Transverse colon (tissue), 4 donors: ENCODE results near the gene C14orf119. TPM values are rescaled to one million over a fixed set of nuclear protein-coding genes. Genes with fewer than 3 reads are reported as not detected.

Experiments used
- DNase-seq: peaks from one replicate; pipeline ENCODE4 v3.0.0-alpha.2; 2019
- H3K27ac ChIP-seq, 4 donors: fragments of 200-600 bp; sonication (generic); 2 replicates each; pipeline ENCODE4 v1.5.1; 2016 to 2018; ENCODE audit warnings: inconsistent platforms in 4 of 4
- H3K27me3 ChIP-seq: fragments of 200-600 bp; sonication (generic); 2 replicates; pipeline ENCODE4 v1.5.1; 2017; ENCODE audit warnings: inconsistent platforms
- H3K36me3 ChIP-seq, 4 donors: fragments of 200-600 bp; sonication (generic); 2 replicates each; pipeline ENCODE4 v1.5.1; 2017 to 2019; ENCODE audit warnings: inconsistent platforms in 4 of 4
- H3K4me1 ChIP-seq, 4 donors: fragments of 200-600 bp; sonication (generic); 2 replicates each; pipeline ENCODE4 v1.5.1; 2017 to 2020; ENCODE audit warnings: inconsistent platforms in 4 of 4
- H3K4me3 ChIP-seq, 4 donors: fragments of 200-600 bp; sonication (generic); 1 replicate in 1 of 4; 2 replicates in 3 of 4; pipeline versions ENCODE4 v1.5.1 to v1.6.1; 2017 to 2019; ENCODE audit warnings: inconsistent platforms in 4 of 4
- H3K9me3 ChIP-seq, 2 donors: fragments of 200-600 bp; sonication (generic); 2 replicates each; pipeline ENCODE4 v1.5.1; 2017 to 2019; ENCODE audit warnings: inconsistent platforms in 2 of 2
- EP300 ChIP-seq: sonication (generic); formaldehyde crosslinking; IDR thresholded peaks from one replicate; pipeline ENCODE4 v1.6.1; 2017; ENCODE audit warnings: antibody characterized with exemption, low read depth
- POLR2A ChIP-seq: fragments of 450-650 bp; IDR thresholded peaks from one replicate; pipeline ENCODE4 v1.6.1; 2016; ENCODE audit warnings: antibody characterized with exemption, mild to moderate bottlenecking, moderate library complexity
- POLR2AphosphoS5 ChIP-seq, 3 donors: sonication (generic); formaldehyde crosslinking; IDR thresholded peaks; one replicate each; pipeline ENCODE4 v1.6.1; 2016; ENCODE audit warnings: antibody characterized with exemption in 3 of 3
- WGBS, 2 donors: methylation state at CpG; one replicate each; pipeline ENCODE4 v1.1.5; 2018; ENCODE audit warnings: low coverage in 1 of 2; 5-methylcytosine and 5-hydroxymethylcytosine counted together
- in situ Hi-C, 4 donors: fragments of 200-750 bp; cut with MboI; loops; one replicate each; pipeline versions ENCODE4 v1.15.0 to v1.15.1; 2017; ENCODE audit warnings: low sequenced_read_pairs in 3 of 4, low pct_ligation_motif_present in 1 of 4, low pct_unique_long_range_greater_than_20kb in 1 of 4
- intact Hi-C: fragments of 100-400 bp; cut with DNase I; formaldehyde crosslinking; loops from one replicate; pipeline ENCODE4 v1.15.1; 2023; ENCODE audit warnings: low total_unique reads
- total RNA-seq, 4 donors: library from RNA; depleted of rRNA; stranded (reverse); fragments of >200 nt; gene quantifications; one replicate each; pipeline ENCODE4 v1.1.0, GENCODE V29; 2016
- TF ChIP-seq, protein P1 (sequence below), 5 experiments: fragments of 200-600 bp in 3 of 5; fragments of 450-650 bp in 2 of 5; sonication (generic) in 3 of 5; IDR thresholded peaks; 1 replicate in 2 of 5; 2 replicates in 3 of 5; pipeline ENCODE4 v1.5.1; 2016 to 2017; ENCODE audit warnings: antibody characterized with exemption in 5 of 5, inconsistent platforms in 3 of 5, mild to moderate bottlenecking in 2 of 5, moderate library complexity in 1 of 5

The C14orf119 gene
- total RNA-seq, 4 donors from 2014 or later: 3.6 to 33.7 (median 32.0) TPM

DNA sequence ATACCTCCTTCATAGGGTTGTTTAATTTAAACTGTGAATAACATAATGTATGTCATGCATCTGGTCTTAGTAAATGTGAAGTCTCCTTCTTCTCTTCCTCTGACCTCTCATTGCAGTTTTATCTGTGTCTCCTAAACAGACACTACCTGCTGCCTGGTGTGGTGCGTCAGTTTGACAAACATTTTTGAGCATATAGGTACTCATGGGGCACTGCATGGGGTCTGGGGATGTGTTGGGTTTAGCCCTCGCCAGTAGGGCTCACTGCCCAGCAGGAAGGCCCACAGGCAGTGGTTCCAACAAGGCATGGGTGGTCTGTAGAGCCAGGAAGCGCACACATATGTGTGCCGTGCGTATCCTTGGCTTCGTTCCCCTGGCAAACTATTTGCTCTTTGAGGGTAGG lies 26.8 kb downstream of the C14orf119 start:
- DNase-seq: no peak
- 92 to 100% methylated on average over 1 to 6 of the region's 6 CpGs for WGBS, 2 donors
- Histone ChIP-seq H3K4me1 (peaks cover 0 to 20% (median 5%) of the 10 kb centered on the region in 4 donors), H3K27me3 (no peaks in the 10 kb centered on the region), H3K9me3 (no peaks in the 10 kb centered on the region), H3K36me3 (no peaks in the 10 kb centered on the region), H3K27ac (no peak overlapping the region), H3K4me3 (no peak overlapping the region)
- TF ChIP-seq POLR2AphosphoS5 (IDR thresholded peaks at IDR 0.05) (no peak), EP300 (no peak), POLR2A (no peak)
- TF ChIP-seq, protein P1, sequence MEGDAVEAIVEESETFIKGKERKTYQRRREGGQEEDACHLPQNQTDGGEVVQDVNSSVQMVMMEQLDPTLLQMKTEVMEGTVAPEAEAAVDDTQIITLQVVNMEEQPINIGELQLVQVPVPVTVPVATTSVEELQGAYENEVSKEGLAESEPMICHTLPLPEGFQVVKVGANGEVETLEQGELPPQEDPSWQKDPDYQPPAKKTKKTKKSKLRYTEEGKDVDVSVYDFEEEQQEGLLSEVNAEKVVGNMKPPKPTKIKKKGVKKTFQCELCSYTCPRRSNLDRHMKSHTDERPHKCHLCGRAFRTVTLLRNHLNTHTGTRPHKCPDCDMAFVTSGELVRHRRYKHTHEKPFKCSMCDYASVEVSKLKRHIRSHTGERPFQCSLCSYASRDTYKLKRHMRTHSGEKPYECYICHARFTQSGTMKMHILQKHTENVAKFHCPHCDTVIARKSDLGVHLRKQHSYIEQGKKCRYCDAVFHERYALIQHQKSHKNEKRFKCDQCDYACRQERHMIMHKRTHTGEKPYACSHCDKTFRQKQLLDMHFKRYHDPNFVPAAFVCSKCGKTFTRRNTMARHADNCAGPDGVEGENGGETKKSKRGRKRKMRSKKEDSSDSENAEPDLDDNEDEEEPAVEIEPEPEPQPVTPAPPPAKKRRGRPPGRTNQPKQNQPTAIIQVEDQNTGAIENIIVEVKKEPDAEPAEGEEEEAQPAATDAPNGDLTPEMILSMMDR (IDR thresholded peaks at IDR 0.05): no peak
- intact Hi-C loops: no loop called here
- in situ Hi-C loops: loop anchor here (5.0 to 25.0 kb wide), 3 partner anchors 60 to 165 kb away; partner anchors contain the start of genes HOMEZ (in 3 of the 4) and SLC7A8 (in 1 of the 4)

DNA sequence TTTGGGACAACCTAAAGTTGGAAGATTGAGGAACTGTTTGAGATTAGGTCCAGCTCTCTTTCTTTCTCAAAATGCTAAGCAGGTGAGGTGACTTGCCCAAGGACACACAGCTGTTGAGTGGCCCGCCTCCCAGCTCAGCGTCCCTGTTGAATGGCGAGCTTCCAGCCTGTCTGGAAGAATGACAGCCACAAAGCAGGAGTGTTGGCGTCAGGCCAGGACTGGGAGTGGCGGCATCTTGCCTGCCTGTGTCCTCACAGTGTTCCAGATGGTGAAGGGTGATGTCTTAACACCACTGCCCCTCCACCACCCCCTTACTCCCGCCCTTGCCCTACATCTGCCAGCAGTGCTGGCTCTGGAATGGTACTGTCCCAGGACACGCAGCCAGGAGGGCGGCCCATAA lies 28.1 kb downstream of the C14orf119 start:
- no peak overlapping the region for H3K27ac ChIP-seq
- peak; percentile 90 for DNase-seq
- no peak overlapping the region for H3K4me3 ChIP-seq
- in situ Hi-C loops: loop anchor here (5.0 to 25.0 kb wide), 3 partner anchors 59 to 164 kb away; partner anchors contain the start of genes HOMEZ (in 3 of the 4) and SLC7A8 (in 1 of the 4)
- TF ChIP-seq EP300 (no peak), POLR2AphosphoS5 (IDR thresholded peaks at IDR 0.05) (peak in 2 of 3 donors; percentile 21 to 23), POLR2A (no peak)
- TF ChIP-seq, protein P1 (IDR thresholded peaks at IDR 0.05): no peak
- no peaks in the 10 kb centered on the region for H3K27me3 ChIP-seq
- peaks cover 0 to 20% (median 5%) of the 10 kb centered on the region in 4 donors for H3K4me1 ChIP-seq
- H3K36me3 ChIP-seq: no peaks in the 10 kb centered on the region
- intact Hi-C loops: no loop called here
- WGBS, 2 donors: 48 to 61% methylated on average over 4 to 8 of the region's 8 CpGs
- H3K9me3 ChIP-seq: no peaks in the 10 kb centered on the region

DNA sequence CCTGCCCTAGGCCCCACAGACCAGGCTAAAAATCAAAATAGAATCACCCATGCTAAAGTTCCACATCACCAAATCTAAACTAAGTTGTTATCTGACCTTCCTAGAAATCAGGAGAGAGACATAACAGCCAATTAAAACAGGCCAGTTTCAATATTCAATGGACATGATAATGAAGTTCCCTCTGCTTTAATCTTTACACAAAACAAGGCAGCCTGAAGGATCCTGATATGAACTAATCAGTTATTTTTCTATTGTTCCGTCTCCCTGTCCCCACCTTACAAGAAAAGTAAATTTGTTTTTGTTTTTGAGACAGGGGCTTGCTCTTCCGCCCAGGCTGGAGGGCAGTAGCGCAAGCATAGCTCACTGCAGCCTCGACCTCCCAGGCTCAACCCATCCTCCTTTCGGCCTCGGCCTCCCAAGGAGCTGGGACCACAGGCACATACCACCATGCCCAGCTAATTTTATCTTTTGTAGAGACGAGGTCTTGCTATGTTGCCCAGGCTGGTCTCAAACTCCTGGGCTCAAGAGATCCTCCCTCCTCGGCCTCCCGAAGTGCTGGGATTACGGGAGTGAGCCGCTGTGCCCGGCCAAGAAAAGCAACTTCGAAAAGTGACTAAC lies 29.1 kb downstream of the C14orf119 start:
- intact Hi-C loops: no loop called here
- peaks cover 0 to 20% (median 5%) of the 10 kb centered on the region in 4 donors for H3K4me1 ChIP-seq

DNA sequence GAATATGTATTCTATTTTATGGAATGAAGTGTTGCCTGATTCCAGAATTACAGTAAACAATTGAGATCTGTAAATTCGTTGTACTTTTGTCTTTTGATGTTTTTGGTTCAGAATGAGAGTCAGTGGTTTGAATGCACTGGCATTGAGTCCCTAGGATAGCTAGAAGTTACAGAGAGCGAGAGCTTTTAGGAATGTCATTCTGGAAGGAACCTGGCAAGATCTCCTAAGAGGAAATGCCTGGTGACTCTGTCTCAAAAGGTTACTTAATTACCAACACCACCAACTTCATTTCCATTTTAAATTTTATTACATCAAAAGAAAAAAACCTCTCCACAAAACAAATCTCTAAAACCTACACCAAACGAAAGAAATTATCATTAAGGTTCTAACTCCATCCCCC lies 29.7 kb downstream of the C14orf119 start:
- WGBS, 2 donors: 37 to 63% methylated on average over 3 of the region's 3 CpGs

More for the DNA sequence above, 29.1 kb downstream of the C14orf119 start:
- TF ChIP-seq POLR2AphosphoS5 (IDR thresholded peaks at IDR 0.05) (no peak), POLR2A (no peak), EP300 (no peak)
- TF ChIP-seq, protein P1 (IDR thresholded peaks at IDR 0.05): no peak
- 91% methylated on average over 13 of the region's 13 CpGs; no CpG with 5 or more reads in 1 of the 2 donors for WGBS, 2 donors
- H3K27me3 ChIP-seq: no peaks in the 10 kb centered on the region
- H3K27ac ChIP-seq: no peak overlapping the region
- no peak overlapping the region for H3K4me3 ChIP-seq
- H3K9me3 ChIP-seq: no peaks in the 10 kb centered on the region
- in situ Hi-C loops: loop anchor here (5.0 to 25.0 kb wide), 3 partner anchors 58 to 163 kb away; partner anchors contain the start of genes HOMEZ (in 3 of the 4) and SLC7A8 (in 1 of the 4)
- no peaks in the 10 kb centered on the region for H3K36me3 ChIP-seq
- DNase-seq: no peak

More for the DNA sequence above, 29.7 kb downstream of the C14orf119 start:
- no peak for DNase-seq
- H3K4me1 ChIP-seq: peaks cover 0 to 15% (median 5%) of the 10 kb centered on the region in 4 donors
- no peaks in the 10 kb centered on the region for H3K27me3 ChIP-seq
- intact Hi-C loops: no loop called here
- in situ Hi-C loops: no loop called here
- no peak overlapping the region for H3K4me3 ChIP-seq
- H3K36me3 ChIP-seq: no peaks in the 10 kb centered on the region
- no peak for TF ChIP-seq EP300
- TF ChIP-seq POLR2A: no peak
- no peak for TF ChIP-seq POLR2AphosphoS5 (IDR thresholded peaks at IDR 0.05)
- TF ChIP-seq, protein P1 (IDR thresholded peaks at IDR 0.05): no peak
- H3K9me3 ChIP-seq: no peaks in the 10 kb centered on the region
- H3K27ac ChIP-seq: no peak overlapping the region
